Measurements from ENCODE around the gene LPGAT1.
"Not testable (repeated sequence)": the region's sequence is repeated elsewhere in the genome, so short reads cannot be mapped to it uniquely, and the experiment has no call there.

The LPGAT1 gene

GRCh38 chr1:211734359-211734758, 96.2 kb downstream of the LPGAT1 start:
- DNase-seq = no peak

DNA sequence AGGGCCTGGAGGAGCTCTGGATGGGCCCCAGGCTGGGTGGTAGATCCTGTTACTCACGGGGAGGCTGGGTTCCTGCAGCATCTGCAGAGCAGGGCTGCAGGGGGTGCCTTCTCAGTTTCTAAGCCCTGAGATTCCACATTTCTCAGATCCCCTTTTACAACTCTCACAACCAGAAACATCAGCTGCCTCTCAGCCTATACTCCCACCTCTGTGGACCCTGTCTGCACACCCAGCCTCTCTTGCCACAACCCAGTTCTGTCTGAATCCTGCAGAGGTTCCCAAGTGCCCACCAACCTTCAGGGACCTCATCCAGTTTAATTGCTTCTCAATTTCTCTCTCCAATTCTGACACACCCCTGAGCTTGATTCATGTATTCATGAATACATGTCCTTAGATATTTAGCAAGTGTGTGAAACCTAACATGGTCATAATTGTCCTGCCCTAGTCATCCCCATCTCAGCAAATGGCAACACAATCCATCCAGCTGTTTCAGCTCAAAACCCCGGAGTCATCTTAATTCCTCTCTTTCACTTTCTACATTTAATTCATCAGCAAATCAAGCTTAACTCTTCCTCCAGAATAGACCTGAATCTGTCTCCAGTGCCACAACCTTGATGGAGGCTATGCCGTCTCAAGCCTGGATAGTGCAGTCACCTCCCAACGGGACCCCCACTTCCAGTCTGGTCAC, 98.1 kb downstream of the LPGAT1 start:
- no peak for DNase-seq

- no peak for DNase-seq
These were observed 98.9 kb downstream of the LPGAT1 start for GRCh38 chr1:211731456-211732292.

DNA sequence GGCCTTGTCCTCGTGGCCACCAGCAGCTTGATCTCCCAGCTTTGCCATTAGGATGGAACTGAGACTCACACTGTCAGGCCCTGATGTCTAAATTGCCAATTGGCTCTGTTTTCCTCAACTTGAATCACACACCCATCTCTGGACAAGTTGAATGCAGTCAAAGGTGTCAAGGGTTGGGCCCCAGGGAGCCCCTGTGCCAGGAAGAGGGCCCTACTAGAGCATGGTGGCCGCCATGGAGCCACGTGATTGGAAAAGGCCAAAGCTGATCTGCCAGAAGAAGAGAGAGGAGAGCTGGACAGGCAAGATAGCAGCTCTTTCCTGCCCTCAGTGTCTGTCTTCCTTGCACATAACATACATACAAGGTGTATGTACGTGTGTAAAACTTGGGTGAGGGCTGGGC, 100.2 kb downstream of the LPGAT1 start:
- DNase-seq = no peak

- no peak for DNase-seq
These were observed 101.3 kb downstream of the LPGAT1 start for GRCh38 chr1:211729238-211729637.

GRCh38 chr1:211726467-211726995, 104.0 kb downstream of the LPGAT1 start:
- no peak for DNase-seq

DNA sequence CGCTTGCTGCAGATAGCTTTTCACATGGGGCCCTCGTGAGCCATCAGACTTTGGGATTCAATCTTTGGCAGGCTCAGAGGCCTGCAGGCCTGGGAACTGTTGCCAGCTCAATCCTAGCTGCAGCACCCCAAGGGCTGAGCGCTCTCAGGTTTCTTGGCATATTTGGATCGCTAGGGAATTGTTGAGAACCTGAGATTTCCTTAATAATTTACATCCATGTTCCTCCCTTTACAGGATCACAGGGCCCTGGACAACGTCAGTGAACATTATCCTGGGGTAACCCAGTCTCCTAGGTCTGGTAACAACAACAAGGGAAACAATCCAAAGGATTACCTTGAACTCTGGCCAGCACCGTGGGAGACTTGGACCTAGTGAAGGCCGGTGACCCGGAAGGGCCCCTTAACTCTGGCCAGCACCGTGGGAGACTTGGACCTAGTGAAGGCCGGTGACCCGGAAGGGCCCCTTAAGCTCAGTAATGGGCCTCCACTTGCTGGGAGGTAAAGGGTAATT, 105.8 kb downstream of the LPGAT1 start:
- no peak for DNase-seq

- DNase-seq = no peak
These were observed 107.3 kb downstream of the LPGAT1 start for GRCh38 chr1:211723273-211723672.

- DNase-seq = no peak
These were observed 108.0 kb downstream of the LPGAT1 start for GRCh38 chr1:211722277-211723175.

DNA sequence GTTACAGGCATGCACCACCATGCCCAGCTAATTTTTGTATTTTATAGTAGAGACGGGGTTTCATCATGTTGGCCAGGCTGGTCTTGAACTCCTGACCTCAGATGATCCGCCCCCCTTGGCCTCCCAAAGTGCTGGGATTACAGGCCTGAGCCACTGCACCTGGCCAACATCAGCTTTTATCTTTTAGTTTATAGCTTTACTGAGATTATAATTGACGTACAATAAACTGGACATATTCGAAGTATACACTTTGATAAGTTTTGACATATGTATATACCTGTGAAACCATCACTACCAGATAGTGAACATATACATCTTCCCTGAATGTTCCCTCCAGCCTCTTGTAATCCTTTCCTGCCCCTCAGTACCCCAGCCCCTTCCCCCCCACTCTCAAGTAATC, 114.0 kb downstream of the LPGAT1 start:
- DNase-seq = not testable (repeated sequence)

DNA sequence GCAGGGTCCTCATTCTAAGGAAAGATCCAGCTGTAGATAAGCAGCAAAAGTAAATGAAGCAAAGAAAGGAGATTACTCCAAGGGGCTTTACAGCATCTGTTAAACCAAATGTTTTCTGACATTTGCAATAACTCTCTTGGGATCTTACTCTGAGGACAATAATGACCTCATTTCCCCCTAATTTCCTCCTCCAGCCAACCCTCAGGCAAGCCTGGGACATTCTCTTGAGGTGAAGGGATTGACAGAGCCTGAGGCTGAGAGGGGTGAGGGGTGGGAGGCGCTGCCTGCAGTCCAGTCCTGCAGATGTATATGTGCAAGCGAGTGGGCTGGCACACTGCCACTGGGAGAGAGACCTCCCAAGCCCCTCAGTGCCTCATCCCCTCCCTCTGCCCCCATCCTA, 114.6 kb downstream of the LPGAT1 start:
- no peak for DNase-seq

- DNase-seq = no peak
These were observed 116.4 kb downstream of the LPGAT1 start for GRCh38 chr1:211714154-211714553.

DNA sequence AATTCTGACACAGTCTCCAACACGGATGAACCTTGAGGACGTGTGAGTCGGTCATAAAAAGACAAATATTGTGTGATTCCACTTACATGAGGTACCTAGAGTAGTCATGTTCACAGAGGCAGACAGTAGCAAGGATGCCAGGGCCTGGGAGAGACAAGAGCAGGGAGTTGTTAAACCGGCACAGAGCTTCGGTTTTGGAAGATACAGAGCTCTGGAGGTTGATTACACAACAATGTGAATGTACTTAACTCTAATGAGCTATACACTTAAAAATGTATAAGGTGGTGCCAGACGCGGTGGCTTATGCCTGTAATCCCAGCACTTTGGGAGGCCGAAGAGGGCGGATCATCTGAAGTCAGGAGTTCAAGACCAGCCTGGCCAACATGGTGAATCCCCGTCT, 117.3 kb downstream of the LPGAT1 start:
- DNase-seq = no peak

GRCh38 chr1:211711315-211711705, 119.3 kb downstream of the LPGAT1 start:
- DNase-seq = no peak

DNA sequence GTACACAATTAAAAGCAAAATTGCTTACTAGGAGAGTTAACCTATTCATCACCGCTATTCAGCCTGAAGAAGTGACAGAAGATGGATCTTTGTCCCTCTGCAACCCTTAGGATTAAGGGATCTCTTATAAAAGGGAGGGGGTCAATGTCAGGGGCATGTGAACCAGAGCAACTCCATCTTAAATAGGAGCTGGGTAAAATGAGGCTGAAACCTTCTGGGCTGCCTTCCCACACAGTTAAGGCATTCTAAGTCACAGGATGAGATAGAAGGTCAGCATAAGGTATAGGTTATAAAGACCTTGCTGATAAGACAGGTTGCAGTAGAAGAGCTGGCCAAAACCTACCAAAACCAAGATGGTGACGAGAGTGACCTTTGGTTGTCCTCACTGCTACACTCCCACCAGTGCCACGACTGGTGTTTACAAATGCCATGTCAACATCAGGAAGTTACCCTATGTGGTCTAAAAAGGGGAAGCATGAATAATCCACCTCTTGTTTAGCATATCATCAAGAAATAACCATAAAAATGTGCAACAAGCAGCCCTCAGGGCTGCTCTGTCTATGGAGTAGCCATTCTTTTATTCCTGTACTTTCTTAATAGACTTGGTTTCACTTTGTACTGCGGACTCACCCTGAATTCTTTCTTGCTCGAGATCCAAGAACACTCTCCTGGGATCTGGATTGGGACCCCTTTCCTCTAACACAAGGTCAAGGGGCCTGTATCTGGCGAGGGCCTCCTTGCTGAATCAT, 119.8 kb downstream of the LPGAT1 start:
- DNase-seq = no peak

- DNase-seq = no peak
These were observed 121.6 kb downstream of the LPGAT1 start for GRCh38 chr1:211708926-211709325.

DNA sequence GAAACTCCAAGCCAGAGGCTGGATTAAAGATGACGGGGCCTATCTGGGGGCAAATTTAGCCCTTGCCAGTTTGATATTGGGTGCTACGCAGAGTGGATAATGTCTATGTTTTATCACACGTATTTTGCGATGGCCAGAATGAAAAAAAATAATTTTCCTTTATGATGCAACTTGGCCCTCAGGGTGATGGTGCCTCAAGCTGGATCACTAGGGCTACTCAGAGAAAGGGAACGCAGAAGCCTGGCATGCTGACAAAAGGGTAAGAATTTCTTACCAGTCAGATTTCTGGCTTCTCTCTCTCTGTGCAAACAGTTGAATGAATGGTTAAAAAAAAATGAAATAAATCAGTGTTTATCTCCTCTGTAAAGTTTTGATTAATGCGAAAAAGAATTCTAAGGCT, 122.6 kb downstream of the LPGAT1 start:
- no peak for DNase-seq

DNA sequence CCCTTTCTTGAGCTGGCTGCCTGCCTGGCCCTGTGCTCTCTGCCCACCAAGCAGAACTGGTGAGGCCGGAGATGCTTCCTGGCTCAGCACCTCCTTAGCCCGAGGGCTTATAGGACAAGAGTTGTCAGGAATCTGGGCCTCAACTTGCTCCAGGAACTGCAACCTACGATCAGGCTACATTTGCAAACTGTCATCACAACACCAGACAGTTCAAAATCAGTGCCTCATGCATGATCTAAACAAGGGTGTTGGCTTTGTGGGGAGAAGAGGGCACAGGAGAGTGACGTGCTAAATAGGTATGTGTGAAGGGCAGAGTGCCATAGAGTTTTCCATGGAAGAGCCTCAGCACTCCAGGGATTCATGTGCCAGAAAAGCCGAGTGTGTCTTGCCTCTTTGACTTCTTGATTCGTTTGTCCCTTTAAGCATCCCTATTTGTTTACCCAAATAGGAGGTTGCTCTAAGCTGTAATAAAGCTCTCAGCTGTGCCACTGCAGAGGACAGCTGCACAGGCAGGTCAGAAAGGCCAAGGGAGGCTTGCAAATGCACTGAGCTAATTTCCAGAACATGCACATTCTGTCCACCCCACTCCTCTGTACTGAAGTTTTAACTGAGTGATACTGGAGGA, 125.0 kb downstream of the LPGAT1 start:
- DNase-seq = no peak

GRCh38 chr1:211704543-211704942, 126.0 kb downstream of the LPGAT1 start:
- no peak for DNase-seq

GRCh38 chr1:211703812-211704537, 126.6 kb downstream of the LPGAT1 start:
- DNase-seq = no peak

DNA sequence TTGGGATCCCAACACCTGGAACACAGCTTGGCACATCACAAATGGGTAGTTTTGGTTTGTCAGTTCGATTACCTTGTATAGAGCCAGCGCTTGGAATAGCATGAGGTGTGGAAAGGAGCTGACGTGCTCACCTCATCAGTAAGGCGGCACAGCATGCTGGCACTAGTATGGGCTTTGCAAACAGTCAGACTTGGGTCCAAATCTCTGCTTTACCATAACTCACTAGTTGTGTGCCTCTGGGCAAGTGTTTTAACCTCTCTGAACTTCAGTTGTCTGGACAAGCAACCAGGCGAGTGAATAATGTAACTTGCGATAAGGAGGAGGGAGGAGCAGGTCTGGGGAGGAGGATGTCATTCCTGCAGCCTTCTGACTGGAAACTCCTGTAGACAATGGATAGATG, 128.8 kb downstream of the LPGAT1 start:
- DNase-seq = no peak

All from CD4-positive, alpha-beta T cell treated with Interleukin-17A for 4 hours (primary cell).